NB4 (cell line): Measurements from ENCODE around the gene COX6A2.

ENCODE experiments used
- POLR2A ChIP-seq: IDR thresholded peaks from 2 replicates; pipeline ENCODE4 v1.6.1; 2011; ENCODE audit warnings: mild to moderate bottlenecking; ENCODE audit not compliant: insufficient read length; ENCODE audit errors: extremely low read depth
- TF ChIP-seq, protein P1 (sequence below): IDR thresholded peaks from one replicate; pipeline ENCODE4 v1.5.1; 2012; ENCODE audit warnings: low read depth, low read length

DNA sequence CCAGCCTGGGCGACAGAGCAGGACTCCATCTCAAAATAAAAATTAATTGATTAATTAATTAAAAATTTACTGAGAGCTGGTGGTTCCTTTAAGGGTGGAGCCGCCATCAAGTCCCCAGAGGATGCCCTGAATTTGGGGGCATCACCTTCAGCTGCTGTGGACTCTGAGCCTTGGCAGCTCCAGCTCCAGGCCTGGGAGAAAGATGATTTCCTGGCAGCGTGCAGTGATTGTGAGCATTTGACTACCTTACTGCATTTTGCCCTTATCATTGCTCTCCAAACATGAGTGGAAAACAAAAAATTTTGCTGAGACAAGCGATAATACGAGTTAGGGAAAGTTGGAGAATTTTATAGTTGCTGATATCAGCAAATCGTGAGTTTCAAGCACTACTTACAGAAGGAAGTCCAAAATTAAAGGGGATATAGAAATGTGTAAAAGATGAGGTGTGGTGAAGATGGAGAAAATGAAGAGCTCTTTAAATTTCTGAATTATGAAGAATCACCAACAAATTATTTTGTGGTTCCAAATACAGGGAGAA, 37.6 kb downstream of the COX6A2 start:
- TF ChIP-seq, protein P1, sequence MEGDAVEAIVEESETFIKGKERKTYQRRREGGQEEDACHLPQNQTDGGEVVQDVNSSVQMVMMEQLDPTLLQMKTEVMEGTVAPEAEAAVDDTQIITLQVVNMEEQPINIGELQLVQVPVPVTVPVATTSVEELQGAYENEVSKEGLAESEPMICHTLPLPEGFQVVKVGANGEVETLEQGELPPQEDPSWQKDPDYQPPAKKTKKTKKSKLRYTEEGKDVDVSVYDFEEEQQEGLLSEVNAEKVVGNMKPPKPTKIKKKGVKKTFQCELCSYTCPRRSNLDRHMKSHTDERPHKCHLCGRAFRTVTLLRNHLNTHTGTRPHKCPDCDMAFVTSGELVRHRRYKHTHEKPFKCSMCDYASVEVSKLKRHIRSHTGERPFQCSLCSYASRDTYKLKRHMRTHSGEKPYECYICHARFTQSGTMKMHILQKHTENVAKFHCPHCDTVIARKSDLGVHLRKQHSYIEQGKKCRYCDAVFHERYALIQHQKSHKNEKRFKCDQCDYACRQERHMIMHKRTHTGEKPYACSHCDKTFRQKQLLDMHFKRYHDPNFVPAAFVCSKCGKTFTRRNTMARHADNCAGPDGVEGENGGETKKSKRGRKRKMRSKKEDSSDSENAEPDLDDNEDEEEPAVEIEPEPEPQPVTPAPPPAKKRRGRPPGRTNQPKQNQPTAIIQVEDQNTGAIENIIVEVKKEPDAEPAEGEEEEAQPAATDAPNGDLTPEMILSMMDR, result no peak
- TF ChIP-seq POLR2A, result no peak
